ENCODE results near the gene CHCHD3.
"Not testable (repeated sequence)": the region's sequence is repeated elsewhere in the genome, so short reads cannot be mapped to it uniquely, and the experiment has no call there.

CHCHD3 gene

GRCh38 chr7:133044722-133045473 lies 37.0 kb downstream of the CHCHD3 start:
- peak; percentile 50 for DNase-seq (ENCODE audit: low read depth, low spot score)

- no peak for DNase-seq (ENCODE audit: low read depth, low spot score)
Measured at GRCh38 chr7:133040674-133041073, 41.2 kb downstream of the CHCHD3 start.

DNA sequence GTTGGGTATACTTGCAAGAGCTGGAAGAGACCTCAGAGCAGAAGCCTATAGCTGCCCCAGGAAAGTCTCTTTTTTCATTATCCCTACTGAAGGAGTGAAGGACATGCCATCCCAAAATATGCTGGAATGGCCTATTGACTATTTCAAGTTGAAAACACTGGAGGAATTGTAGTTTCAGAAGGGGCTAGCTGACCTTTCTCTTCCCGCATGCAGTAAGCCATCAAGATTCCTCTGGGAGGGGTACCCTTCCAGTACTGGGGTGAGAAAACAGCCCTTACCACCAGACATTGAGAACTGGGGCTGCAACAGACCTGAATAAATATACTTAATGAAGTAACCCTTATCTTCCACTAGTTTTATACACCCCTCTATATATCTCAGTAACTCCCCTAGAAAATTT lies 41.7 kb downstream of the CHCHD3 start:
- DNase-seq (ENCODE audit: low read depth, low spot score): no peak

DNA sequence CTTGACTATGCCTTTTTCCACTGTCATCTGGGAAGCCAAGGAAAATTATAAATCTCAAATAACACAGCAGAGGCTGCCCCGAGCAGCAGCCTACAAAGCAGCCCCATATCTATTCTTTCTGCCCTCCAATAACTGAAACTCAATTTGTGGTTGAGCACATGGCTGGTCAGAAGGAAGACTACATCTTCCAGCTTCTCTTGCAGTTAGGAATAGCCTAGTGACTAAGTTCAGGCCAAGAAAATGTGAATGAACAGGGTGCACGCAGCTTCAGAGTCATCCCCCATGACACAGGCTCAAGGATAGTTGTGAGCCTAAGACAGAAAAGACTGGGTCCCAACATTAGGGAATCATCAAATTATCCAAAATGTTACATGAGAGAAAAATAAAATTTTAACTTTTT lies 42.3 kb downstream of the CHCHD3 start:
- DNase-seq (ENCODE audit: low read depth, low spot score): no peak

GRCh38 chr7:133036289-133036688 lies 45.6 kb downstream of the CHCHD3 start:
- no peak for DNase-seq (ENCODE audit: low read depth, low spot score)

DNA sequence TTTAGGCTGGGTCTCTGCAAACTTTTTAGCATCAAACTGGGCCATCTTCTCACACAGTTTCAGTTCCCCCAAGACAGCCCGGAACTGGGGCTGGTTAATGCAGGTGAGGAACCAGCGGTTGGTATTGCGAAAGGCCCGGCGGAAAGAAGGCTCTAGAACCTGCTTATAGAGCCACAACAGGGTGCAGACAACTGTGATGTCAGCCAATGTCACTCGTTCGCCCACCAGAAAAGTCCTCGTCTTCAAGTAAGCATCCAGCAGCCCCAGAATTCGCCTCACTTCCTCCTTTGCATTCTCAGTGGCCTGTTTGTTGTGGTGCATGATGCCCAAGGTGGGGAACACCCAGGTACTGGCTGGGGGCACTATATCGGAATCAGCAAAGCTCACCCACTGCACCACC lies 46.6 kb downstream of the CHCHD3 start:
- DNase-seq (ENCODE audit: low read depth, low spot score): not testable (repeated sequence)

GRCh38 chr7:133030346-133030745 lies 51.5 kb downstream of the CHCHD3 start:
- no peak for DNase-seq (ENCODE audit: low read depth, low spot score)

- DNase-seq (ENCODE audit: low read depth, low spot score): no peak
Measured at GRCh38 chr7:133029463-133029862, 52.4 kb downstream of the CHCHD3 start.

DNA sequence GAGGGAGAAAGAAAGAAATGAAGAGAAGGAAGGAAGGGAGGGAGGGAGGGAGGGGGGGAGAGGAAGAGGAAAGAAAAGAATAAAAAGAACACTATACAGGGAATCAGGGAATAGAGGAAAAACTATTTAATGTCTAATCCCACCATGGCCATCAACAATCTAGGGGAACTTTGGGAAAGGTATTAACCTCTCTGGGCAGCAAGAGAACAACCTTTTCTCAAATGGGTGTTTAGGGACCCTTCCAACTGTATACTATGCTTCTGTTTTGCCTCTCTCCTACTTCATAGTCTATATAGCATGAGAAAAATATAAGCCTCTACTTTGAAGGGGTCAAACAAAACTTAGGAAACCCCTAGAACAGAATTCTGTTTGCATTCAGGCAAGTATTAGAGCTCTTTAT lies 54.5 kb downstream of the CHCHD3 start:
- no peak for DNase-seq (ENCODE audit: low read depth, low spot score)

- DNase-seq (ENCODE audit: low read depth, low spot score): no peak
Measured at GRCh38 chr7:133026210-133026859, 55.6 kb downstream of the CHCHD3 start.

DNA sequence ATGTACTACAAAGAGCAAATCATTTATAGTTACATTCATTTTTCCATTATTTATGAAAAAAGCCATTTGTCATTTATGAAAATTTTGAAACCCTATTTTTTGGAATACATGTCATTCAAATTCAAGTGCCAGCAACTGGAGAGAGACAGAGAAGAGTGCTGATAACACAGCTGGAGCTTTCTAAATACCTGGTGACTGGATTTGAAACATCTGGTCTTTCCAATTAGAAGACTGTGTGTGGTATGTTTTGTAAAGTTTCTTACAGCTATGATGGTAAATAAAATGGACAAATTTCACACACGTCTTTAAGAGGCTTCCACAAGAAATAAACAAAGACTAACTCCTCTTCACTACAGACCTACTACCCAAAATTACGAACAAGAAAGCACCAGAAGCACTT lies 56.8 kb downstream of the CHCHD3 start:
- no peak for DNase-seq (ENCODE audit: low read depth, low spot score)

DNA sequence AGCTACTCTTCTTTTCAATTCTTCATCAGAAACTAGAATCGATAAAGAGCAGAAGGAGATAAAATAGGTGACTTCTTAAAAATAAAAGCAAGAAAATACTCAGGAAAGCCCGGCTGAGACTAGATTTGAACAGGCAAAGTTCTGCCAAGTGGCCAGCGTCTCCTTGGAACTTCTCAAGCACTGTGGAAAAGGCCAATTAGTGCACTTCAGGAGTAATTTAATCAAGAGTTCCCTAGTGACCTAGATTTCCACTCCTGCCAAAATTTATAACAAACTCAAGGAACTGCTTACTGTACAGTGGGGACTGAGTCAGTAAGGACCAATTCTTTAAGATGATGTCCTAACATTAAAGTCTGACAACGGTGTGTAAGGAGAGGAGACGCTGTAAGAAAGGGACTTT lies 57.3 kb downstream of the CHCHD3 start:
- DNase-seq (ENCODE audit: low read depth, low spot score): no peak

GRCh38 chr7:133023370-133024071 lies 58.4 kb downstream of the CHCHD3 start:
- no peak for DNase-seq (ENCODE audit: low read depth, low spot score)

DNA sequence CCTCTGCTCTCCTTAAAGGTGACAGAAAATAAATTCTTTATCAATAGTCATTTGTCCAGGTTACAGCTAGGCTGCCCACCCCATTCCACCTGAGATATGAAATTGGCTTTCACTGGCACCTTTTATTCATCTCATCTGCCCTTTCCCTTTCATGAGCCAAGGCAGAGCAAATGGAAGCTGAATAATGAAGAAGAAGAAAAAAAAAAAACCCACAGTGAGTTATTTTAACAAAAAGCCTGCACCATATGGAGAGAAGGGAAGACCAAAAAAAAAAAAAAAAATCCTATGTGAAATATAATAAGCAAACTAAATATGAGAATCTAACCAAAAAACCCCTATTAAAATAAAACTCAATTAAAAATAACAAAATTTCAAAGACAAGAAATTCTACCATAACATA lies 59.2 kb downstream of the CHCHD3 start:
- no peak for DNase-seq (ENCODE audit: low read depth, low spot score)

DNA sequence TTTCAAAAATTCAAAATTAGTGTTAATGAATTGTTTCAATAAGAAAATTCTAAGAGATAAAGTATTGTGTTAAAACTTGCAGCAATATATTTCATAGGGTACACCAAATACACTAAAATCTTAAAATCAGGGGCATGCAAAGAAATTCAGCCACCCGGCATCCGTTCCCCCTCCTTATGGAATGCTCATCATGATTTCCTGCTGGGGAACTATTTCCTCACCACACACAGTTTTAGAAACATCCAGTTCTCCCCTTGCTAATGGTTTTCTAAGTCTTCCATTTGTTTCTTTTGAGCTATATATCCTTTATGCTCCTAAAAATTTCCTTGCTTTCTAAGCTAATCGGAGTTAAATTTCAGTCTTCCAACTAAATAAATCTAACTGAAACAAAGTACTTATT lies 60.7 kb downstream of the CHCHD3 start:
- no peak for DNase-seq (ENCODE audit: low read depth, low spot score)

DNA sequence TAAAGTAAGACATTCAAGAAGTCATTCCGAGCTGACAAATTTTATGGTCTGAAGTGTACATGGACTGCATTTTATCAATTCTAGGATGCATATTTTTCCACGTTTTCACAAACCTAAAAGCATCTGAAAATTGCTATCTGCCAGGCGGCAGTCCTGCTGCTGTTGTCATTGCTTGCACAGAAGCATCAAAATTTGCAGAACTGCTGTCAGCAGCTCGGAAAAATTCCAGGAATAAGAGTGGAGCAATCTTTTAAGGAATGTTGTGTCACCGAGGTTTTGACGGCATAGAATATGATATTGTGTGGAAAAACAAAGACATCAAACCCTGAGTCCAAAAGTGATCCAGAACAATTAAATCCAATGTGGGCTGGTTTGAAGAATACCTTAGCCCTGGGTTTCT lies 61.4 kb downstream of the CHCHD3 start:
- no peak for DNase-seq (ENCODE audit: low read depth, low spot score)

- no peak for DNase-seq (ENCODE audit: low read depth, low spot score)
Measured at GRCh38 chr7:133019590-133019989, 62.3 kb downstream of the CHCHD3 start.

GRCh38 chr7:133016604-133017003 lies 65.3 kb downstream of the CHCHD3 start:
- no peak for DNase-seq (ENCODE audit: low read depth, low spot score)

- DNase-seq (ENCODE audit: low read depth, low spot score): no peak
Measured at GRCh38 chr7:133015888-133016287, 66.0 kb downstream of the CHCHD3 start.

- no peak for DNase-seq (ENCODE audit: low read depth, low spot score)
Measured at GRCh38 chr7:133011746-133012145, 70.1 kb downstream of the CHCHD3 start.

DNA sequence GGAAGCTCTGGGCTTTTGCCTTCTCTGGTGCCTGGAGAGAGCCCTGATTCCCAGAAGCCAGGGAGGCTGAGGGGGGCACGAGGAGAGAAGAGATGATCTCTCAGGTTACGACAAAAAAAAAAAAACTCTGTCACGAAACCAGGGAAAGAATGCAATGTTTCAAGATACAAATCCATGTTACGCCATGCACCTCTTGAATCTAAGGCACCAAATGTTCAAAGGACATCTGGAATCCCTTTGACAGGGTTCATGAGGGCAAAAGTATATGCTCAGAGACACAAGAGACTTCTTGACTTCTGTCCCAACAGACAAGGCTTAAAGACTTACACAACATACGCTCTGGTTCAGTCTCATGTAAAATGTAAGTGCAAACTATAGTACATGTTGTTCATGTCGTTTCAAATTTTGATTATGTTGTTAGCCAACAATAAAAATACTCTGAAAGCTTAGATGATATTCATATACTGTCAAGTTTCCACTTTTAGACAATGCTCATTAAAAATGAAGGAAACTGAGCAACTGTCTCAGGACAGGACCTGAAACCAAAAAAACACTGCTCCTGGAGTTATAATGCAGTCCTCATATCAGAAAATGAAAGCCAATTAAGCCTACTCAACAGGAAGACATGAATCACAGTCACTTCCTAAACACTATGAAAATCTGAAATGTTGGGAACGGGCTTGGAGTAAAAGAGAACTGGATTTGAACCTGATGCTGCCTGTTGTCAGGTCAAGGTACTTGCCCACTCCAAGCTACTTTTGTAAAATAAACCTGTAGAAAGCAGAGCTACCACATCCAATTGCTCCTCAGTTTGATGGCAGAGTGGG lies 72.3 kb downstream of the CHCHD3 start:
- no peak for DNase-seq (ENCODE audit: low read depth, low spot score)

- no peak for DNase-seq (ENCODE audit: low read depth, low spot score)
Measured at GRCh38 chr7:133007961-133008360, 73.9 kb downstream of the CHCHD3 start.

Data from iPS DF 19.7 (cell line).